Upper lobe of left lung (tissue), 4 donors: ENCODE results near the gene STK16.

Experiments used
- CTCF ChIP-seq, 6 experiments: fragments of 450-650 bp in 4 of 6; fragments of 200-600 bp in 2 of 6; sonication (generic) in 2 of 6; IDR thresholded peaks; one replicate each; pipeline ENCODE4 v1.5.1; 2016 to 2019; ENCODE audit warnings: antibody characterized with exemption in 6 of 6
- POLR2AphosphoS5 ChIP-seq, 2 donors: sonication (generic); formaldehyde crosslinking; IDR thresholded peaks; one replicate each; pipeline ENCODE4 v1.5.1; 2017; ENCODE audit warnings: antibody characterized with exemption in 2 of 2

DNA sequence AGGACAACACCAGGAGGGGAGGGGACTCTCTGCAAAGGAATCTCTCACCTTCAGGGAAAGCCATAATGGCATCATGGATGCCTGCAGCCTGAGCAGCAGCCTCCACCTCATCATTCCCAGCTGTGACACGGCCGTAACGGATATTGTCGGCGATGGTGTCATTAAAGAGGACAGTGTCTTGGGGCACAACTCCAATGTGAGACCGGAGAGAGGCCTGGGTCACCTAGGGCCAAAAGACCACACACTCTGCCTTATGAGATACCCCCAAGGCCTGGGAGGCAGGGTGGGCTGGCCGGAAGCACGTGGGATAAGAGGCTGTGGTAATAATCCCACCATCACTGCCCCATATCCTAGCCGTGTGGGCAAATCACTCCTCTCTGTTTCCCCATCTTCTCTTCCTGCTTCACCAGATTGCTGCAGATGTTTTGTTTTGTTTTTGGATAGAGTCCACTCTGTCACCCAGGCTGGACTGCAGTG is 34.4 kb upstream of the STK16 start:
- no peak for TF ChIP-seq CTCF (IDR thresholded peaks at IDR 0.05)
- TF ChIP-seq POLR2AphosphoS5 (IDR thresholded peaks at IDR 0.05), result no peak
